HG03469 (cell line): ENCODE data around the gene TRIM73.
A peak's percentile ranks its signal among the peaks of the same experiment; 100 is the strongest.
"Not testable (repeated sequence)": the region's sequence is repeated elsewhere in the genome, so short reads cannot be mapped to it uniquely, and the experiment has no call there.

ENCODE experiments used
- ATAC-seq: cut with Tn5 transposase; IDR thresholded peaks from one replicate; pipeline ENCODE4 v1.9.1; 2021; ENCODE audit warnings: mild to moderate bottlenecking, moderate library complexity, moderate number of reproducible peaks; ENCODE audit not compliant: unreplicated experiment

TRIM73 gene

DNA sequence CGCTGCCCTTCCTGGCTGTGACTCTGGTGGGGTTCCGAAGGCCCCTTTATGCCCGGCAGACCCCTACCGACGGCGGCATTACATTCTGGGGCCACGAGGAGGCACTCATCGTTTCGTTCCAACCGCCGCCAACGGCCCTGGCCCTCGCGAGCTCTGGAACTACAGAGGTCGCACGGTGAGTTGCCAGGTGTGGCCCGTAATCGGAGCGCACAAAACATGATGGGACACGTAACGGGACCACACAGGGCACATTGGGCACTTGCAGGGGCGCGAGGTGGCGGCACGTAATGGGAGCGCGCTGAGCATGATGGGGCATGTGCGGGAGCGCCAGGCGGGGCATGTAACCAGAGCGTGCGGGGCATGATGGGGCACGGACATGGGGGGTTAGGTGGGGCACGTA, at the start of gene TRIM73:
Gene TRIM73 (plus strand): TSS at position 301 of the 400 bp plus-strand sequence. CDS start 3,305 bp downstream, outside the sequence.
- ATAC-seq: not testable (repeated sequence)

DNA sequence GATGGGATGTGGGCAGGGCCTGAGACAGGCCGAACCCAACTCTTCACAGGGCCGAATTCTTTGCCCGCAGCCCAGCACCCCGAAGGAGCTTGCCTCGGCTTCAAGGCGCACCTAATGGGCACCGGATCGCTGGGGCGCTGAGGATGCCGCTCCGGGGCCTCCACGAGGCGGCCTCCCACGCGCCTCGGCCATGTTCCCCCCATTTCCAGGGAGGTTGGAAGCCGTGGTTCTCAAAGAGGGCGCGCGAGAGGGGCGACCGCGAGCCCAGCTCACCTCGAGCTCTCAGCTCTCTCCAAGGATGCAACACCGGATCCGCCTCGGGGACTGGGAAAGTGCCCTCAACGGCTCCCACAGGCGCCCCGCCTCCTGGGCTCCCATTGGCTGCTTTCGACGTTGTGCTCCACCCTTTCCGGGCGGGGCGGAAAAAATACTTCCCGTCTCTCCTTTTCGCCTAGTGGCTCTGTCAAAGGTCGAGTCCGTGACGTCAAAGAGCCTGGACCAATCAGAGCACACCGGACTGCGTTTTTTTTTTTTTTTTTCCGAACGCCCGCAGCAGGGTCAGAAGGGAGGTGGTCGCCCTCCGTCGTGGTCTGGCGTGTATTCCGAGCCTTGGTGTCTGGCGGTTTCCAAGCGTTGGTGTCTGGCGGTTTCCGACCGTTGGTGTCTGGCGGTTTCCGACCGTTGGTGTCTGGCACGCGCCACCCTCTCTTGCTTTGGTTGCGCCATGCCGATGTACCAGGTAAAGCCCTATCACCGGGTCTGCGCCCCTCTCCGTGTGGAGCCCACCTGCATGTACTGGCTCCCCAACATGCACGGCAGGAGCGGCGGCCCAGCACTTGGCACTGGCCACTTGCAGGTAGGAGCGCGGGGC, 36.5 kb upstream of the TRIM73 start:
- ATAC-seq: not testable (repeated sequence)

- not testable (repeated sequence) for ATAC-seq
These were observed 35.9 kb upstream of the TRIM73 start for GRCh38 chr7:75359542-75359848.

GRCh38 chr7:75364079-75364478, 31.4 kb upstream of the TRIM73 start:
- ATAC-seq: not testable (repeated sequence)

DNA sequence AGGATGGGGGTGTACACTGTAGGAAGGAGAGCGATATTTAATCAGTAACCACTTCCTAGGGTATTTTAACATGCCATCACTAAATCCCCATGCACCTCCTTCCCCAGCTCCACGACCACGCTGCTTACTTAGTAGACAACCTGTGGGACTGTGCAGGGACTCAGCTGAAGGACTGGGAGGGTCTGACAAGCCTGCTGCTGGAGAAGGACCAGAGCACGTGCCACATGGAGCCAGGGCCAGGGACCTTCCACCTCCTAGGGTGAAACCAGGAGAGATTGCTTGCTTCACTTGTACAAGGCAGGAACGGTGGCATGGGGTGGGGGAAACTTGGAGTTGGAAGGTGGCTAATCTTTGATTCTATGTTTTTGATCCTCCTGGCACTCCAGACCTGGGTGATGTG, 28.8 kb upstream of the TRIM73 start:
- not testable (repeated sequence) for ATAC-seq

DNA sequence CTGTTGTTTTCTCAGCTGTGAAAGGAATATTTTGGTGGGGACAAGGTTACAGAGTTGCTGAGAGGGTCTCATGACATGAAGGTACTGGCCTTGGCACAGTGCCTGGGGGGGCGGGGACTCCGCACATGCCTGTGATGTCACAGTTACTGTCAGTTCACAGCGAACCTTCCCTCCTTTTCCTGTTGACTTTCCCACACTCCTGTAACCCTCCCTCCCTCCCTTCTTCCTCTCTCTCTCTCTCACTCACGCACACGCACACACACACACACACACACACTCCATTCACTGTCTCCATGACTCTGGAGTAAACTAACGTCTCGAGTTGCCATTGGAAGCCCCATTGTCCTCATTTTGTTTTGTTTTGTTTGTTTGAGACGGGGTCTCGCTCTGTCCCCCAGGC, 28.1 kb upstream of the TRIM73 start:
- not testable (repeated sequence) for ATAC-seq

DNA sequence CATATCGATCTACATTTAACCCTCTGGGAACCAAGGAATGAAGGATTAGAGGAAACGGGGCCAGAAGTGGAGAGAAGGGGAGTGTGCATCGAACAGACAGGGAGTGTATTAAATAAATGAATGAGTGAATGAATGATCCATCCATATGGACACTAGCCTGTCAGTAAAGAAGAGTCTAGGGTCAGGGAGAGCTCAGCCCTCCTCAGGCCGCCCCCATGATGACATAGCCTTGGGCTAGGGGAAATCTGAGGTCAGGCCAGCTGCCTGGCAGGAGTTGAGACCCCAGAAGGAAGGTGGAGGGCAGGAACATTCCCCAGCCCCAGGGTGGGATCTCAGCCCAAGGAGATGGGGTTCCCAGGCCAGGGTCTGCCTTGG, 21.3 kb upstream of the TRIM73 start:
- not testable (repeated sequence) for ATAC-seq

DNA sequence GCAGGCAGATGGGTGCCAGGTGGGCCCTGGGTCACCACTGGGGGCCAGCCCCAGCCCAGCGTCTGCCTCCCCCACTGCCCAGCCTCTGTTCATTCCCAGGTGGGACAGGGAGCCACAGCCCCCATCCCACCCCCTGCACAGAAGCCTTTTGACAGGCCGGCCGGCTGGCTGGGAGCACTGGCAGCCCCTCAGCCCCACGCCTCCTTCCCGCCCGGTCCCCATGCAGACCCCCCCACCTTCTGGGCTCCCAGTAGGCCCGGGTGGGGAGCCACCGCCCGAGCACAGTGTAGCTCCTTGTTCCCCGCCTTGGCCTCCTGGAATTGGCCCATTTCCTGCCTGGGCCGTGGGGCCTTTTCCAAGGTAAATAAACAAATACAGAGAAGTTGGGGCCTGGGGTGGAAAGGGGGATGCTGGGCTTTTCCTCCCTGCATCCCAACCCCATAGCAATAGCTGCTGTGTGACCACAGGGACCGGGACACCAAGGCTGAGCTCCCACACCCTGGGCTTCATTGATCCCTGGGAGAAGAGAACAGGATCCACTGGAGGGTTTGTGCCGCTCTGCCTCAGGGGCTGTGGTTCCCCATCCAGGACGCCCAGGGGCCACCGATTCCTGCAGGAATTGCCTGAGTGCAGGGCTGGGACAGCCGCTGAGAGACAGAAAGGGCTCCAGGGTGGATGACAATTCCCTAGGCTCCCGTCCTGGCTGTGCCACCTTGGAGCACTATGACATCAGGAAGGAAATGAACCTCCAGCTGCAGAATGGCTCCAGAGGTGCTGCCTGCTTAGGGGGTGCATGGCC, 20.7 kb upstream of the TRIM73 start:
- ATAC-seq: not testable (repeated sequence)

- not testable (repeated sequence) for ATAC-seq
These were observed 2.2 kb upstream of the TRIM73 start for GRCh38 chr7:75393194-75393593.

DNA sequence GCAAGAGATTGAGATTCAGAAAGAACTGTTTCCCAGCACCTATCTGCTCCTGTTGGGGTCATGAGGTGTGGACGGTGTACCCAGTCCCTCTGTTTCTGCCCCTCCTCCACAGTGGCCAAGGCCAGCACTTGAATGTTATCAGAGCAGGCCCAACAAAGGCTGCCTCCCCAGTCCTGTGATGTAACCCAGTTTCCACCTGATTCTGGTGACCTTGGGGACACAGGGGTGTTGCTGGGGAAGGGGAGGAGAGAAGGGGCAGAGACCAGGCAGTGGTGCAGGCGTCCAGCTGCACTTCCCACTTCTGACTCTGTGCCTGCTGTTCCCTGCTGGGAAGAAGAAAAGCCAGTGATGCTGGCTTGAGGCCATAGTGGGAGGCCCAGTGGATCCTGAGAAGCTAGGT, 2.4 kb downstream of the TRIM73 start:
- ATAC-seq: not testable (repeated sequence)

DNA sequence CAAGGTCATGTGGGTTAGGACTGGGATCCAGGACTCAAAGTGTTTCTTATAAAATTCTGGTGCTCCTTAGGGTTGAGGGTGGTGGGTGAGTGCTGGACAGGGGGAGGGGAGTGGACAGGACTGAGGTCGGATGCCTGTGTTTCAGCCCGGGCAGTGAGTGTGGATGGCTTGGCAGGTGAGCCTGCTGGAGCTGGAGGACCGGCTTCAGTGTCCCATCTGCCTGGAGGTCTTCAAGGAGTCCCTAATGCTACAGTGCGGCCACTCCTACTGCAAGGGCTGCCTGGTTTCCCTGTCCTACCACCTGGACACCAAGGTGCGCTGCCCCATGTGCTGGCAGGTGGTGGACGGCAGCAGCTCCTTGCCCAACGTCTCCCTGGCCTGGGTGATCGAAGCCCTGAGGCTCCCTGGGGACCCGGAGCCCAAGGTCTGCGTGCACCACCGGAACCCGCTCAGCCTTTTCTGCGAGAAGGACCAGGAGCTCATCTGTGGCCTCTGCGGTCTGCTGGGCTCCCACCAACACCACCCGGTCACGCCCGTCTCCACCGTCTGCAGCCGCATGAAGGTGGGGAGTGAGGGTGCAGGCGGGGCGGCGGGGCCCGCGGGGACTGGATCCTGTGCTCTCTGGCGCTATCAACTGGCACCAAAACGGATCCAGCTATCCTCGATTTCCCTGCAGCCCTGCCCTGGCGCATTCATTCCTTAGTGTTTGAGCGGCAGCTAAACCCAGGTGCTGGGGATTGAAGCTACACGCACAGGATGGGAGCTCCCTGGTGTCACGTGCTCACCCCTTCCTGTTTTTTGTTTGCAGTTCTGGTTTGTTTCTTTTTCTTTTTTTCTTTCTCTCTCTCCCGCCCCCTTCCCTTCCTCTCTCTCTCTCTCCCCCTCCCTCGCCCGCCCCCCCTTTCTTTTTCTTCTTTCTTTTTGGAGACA, 3.6 kb downstream of the TRIM73 start:
- ATAC-seq: not testable (repeated sequence)

DNA sequence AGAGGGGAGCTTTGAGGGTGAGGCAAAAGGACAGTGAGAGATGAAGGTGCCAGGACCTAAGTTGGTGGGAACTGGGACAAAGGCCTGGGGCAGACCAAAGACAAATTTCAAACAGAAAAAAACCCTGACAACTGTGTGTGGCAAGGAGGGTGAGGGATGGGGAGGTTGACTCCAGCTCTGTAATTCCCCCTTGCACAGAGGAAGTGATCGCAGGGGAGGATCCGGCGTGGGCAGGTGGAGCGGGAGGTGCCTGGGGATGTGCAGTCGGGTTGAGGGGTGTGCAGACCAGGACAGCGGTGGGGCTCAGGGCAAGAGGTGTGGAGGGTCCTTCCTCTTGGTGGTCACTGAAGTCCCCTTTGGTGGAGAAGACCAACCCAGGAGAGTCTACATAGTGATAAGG, 5.1 kb downstream of the TRIM73 start:
- not testable (repeated sequence) for ATAC-seq

DNA sequence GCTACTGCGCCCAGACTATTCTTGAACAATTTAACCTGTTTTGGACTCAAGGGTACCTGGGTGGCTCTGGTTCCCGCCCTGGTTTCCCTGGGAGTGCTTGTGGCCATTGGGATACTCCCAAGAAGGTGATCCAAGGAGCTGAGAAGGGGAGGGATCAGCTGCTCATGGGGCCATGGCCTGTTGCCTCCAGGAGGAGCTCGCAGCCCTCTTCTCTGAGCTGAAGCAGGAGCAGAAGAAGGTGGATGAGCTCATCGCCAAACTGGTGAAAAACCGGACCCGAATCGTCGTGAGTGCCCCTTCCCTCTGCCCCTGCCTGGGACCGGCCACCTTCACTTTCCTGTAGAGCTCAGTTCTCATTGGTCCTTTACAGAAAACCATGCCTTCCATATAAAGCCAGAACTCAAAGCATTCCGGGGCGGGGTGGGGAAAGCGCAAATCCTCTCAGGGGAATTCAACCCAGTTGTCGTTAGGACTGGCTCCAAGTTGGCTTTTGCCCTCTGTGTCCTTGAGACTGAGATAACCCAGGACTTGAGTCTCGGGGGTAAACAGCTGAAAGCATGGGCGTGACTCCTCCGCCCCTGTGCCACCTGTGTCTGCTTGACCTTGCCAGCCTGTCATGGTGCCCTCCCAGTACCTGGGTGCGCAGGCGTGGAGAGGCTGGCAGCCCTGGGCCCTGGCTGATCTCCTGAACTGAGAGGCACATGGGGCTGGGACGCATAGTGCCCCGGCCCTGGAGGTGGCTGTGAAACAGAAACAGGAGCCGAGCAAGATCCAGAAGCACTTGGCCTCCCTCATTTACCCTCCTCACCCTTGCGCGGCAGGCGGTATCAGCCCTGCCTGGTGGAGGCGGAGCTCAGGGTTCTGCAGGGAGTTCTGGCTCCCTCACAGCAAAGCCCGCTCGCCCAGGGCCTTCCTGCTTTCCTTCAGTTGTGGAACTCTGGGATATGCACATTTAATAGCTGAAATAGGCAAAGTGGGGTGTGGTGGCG, 8.3 kb downstream of the TRIM73 start:
- ATAC-seq: not testable (repeated sequence)

DNA sequence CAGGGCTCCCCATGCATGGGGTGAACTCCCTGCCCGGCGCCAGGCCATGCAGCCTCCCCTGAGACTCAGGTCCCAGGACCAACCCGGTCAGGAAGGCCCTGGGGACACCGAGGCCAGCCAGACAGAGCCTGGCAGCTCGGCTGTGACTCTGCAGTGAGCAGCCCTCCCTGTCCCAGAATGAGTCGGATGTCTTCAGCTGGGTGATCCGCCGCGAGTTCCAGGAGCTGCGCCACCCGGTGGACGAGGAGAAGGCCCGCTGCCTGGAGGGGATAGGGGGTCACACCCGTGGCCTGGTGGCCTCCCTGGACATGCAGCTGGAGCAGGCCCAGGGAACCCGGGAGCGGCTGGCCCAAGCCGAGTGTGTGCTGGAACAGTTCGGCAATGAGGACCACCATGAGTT, 9.2 kb downstream of the TRIM73 start:
- ATAC-seq: not testable (repeated sequence)

DNA sequence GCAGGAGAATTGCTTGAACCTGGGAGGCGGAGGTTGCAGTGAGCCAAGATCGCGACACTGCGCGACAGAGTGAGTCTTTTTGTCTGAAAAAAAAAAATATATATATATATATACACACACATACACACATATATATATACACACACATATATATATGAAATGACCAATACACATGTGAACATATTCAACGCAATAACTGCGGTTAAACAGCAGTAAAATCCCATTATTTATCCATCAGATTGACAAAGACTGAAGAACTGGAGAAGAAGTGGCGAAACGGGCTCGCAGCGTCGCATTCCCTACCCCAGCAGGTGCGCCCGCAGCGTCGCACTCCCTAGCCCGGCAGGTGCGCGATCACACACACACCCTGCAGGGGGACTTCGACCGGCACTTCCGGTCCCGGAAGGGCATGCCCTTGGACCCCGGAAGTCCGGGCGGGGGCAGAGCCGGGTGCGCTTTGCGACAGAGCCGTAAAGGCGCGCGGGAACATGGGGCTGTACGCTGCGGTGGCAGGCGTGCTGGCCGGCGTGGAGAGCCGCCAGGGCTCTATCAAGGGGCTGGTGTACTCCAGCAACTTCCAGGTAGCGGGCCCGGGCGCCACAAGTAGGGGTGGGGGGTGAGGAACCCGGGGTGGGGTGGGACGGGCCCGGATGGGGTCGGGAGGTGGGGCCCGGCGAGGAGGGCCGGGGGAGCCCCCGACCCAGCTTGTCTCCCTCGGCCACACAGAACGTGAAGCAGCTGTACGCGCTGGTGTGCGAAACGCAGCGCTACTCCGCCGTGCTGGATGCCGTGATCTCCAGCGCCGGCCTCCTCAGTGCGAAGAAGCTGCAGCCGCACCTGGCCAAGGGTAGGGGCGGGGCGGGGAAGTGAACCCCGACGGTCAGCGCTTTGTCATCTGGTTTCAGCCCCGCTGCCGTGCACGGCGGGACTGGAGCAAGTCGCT, 14.7 kb downstream of the TRIM73 start:
- peak; percentile 82 for ATAC-seq

- ATAC-seq: not testable (repeated sequence)
These were observed 15.4 kb downstream of the TRIM73 start for GRCh38 chr7:75410823-75411173.

DNA sequence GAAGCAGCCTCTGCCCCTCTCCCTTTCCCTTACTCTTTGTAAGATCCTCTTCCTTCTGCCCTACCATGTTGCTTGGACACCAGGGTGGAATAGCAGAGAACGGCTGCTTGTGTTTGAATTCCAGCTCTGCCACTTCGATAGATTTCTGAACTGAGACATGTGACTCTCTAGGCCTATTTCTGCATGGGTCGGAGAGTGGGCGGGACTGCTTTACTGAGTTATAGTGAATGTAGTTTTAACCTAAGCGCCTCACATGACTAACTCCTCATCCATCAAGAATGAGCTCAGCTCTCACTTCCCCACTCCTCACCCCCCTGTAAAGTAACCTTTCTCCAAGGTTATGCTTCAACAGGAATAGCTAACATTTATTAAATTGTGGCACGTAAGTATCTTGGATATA, 18.8 kb downstream of the TRIM73 start:
- ATAC-seq: not testable (repeated sequence)

DNA sequence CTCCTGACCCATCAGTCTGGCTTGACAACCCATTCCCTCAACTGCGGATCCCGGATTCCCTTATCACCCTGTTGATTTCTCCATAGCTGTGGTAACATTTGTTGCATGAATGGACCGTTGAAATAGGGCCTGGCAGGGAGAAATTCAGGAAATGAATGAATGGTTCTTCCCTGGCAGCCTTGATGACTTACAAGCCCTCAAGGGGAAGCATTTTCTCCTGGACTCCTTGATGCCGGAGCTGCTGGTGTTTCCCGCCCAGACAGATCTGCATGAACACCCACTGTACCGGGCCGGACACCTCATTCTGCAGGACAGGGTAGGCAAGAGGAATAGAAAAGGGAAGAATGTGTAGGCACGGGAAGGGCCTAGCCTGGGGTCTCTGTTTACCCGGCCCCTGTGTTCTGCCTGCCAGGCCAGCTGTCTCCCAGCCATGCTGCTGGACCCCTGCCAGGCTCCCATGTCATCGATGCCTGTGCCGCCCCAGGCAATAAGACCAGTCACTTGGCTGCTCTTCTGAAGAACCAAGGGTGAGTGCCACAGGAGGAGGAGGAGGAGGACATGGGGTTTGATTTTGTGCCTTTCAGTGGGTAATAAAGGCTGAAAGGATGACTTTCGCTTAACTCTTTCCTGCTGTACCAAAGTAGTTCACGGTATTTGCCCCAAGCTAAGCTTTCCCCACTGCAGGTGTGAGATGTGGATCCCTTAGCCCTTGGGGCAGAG, 19.4 kb downstream of the TRIM73 start:
- ATAC-seq: not testable (repeated sequence)
